Measurements from ENCODE around the gene TACC2.

TACC2 gene

DNA sequence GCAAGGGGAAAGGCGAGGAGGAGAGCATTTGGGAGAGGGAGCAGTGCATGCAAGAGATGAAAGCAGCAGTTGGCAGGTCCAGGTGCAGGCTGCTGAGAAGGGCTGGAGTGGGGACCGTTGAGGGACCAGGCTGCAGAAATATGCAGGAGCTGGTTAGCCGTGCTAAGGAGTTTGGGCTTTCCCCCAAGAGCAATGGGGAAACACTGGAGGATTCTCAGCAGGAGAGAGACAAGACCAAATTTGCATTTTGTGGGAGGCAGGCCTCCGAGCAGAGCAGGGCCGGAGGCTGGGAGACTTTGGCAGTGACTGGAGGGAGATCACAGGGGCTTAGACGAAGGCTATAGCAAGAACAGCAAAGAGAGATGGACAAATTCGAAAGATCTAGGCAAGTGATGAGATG lies 293.9 kb downstream of the TACC2 start:
- DNase-seq: no peak

- DNase-seq: no peak
Measured at GRCh38 chr10:122285506-122286444, 296.8 kb downstream of the TACC2 start.

- no peak for DNase-seq
Measured at GRCh38 chr10:122286867-122287266, 297.9 kb downstream of the TACC2 start.

DNA sequence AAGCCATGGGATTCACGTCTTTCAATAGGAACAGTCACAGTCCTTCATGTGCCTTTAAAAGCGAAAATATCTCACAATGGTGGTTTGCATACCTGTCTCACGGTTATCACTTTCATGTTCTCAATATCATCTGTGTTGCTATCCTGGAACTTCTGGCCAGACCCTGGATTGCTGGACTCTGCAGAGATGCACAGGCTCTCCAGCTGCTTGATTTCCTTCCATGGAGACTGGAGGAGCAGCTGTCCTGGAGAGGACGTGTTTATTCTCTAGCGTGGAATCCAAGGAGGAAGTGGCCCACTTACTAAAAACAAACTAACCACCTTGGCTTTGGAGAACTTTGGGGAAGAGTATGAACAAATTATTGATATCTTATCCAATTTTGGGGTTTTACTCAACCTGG lies 298.6 kb downstream of the TACC2 start:
- no peak for DNase-seq

- no peak for DNase-seq
Measured at GRCh38 chr10:122288262-122288661, 299.3 kb downstream of the TACC2 start.

- DNase-seq: no peak
Measured at GRCh38 chr10:122288917-122289316, 300.0 kb downstream of the TACC2 start.

GRCh38 chr10:122290334-122290733 lies 301.4 kb downstream of the TACC2 start:
- no peak for DNase-seq

DNA sequence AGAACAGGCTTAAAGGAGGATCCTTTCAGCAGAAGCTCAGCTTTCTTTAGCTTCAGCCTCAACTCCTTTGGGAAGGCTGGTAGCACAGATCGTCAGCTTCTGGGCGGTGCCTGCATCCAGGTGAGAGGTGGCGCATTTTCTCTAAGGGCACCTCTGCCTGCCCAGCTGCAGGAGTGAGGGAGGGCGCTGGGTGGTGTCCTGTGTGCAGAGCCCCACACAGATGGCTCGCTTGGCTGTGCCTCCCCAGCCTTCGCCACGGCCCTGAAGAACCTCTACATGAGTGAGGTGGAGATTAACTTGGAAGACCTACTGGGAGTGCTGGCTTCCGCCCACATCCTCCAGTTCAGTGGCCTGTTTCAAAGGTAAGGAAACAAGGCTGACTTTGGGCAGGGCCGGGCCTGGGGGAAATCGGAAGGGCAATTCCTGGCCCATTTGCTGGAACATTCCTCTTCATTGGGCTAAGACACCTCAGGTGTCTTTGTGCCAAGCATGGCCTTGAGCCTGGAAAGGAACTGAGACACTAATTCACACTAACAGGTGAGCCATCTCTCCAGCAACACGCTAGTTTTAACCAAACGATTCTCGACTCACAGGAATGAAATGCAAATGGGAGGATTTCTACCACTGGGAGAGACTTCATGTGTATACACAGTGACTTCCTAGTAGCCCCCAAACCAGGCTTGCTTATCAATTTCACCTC lies 302.0 kb downstream of the TACC2 start:
- no peak for DNase-seq

DNA sequence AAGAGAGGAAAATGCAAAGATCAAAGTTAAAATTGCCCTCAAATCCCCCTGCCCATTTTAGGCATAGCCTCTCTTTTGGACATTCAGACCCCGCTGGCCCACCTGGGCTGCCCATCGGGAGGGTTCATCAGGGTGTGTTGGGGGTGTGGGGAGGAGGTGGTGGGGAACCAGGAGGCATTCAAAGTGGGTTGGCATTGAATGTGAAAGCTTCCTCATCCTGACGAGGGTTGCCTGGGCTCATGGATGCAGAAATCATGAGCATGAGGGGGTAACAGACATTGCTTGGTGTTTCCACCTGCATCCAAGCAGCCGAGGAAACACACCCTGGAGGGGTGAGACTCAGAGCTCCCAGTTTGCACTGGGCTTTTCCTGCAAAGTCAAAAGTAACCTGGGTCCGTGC lies 302.8 kb downstream of the TACC2 start:
- no peak for DNase-seq

DNA sequence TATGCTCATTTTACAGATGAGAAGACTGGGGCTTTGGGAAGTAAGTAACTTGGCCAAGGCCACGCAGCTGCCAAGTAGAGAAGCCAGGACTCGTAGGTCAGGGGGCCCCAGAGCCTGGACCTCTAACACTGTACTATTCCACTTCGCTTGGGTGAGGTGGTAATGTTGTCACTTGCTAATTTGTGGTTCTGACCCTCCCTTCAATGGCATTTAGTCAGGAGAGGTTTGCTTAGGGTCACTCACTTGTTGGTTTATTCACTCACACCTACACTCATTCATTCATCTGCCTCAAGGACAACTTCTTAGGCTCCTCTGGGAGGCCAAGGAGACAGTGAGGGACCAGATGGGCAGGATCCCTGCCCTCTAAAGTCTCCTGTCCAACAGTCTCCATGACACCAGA lies 303.4 kb downstream of the TACC2 start:
- DNase-seq: no peak

DNA sequence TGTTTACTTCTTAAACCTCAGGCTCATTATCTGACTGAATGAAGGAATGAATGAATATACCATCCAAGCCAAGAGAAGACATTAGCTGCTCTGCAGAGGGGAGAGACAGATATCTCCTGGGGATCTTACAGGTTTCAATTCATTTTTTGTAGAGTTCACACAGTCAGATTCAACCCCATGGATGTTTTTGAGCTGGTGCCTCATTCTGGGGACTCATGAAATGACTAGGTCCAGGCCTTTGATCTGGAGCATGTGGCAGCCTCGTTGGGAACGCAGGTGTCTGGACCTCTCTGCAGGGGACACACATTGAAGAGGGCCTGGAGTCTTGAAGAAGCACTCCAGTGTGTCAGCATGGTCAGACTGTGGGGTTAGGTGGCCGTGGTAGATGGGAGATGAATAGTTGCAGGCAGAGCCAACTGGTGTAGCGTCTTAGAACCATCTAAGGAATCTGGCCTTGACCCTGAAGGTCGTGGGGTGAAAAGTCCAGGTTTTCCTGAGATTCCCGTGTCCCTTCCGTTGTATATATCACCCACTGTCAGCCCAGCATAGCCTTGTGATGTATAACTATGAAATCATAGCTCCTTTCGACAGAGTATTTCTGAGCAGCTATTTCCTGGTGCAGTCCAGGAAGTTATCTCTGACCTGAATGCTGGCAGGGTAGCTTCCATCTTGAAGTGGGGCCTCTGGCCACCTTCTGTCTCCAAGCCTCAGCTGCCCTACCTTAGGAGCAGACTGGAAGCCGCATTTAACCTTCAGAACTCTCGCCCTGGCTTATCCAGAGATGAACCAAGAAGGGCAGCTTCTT lies 304.4 kb downstream of the TACC2 start:
- DNase-seq: no peak

DNA sequence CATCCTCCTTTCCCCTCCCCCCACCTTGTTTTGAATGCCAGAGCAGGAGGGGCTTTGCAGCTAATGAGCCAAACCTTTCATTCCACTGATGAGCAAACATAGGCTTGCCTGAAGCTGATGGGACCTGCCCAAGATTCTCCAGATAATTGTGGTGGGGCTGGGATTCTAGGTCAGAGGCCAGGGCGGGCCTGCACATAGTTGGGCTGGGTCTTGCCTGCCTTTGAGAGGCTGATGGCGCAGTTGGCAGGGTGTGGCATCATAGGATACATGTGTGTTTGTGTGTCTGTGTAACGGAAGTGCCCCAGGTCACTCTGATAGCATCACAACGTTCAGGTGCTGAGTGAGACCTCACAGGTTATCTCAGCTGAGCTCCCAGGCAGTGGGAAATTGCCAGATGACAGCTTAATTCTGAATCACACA lies 305.0 kb downstream of the TACC2 start:
- DNase-seq: no peak

- DNase-seq: no peak
Measured at GRCh38 chr10:122294511-122295450, 305.8 kb downstream of the TACC2 start.

- no peak for DNase-seq
Measured at GRCh38 chr10:122295451-122295809, 306.5 kb downstream of the TACC2 start.

DNA sequence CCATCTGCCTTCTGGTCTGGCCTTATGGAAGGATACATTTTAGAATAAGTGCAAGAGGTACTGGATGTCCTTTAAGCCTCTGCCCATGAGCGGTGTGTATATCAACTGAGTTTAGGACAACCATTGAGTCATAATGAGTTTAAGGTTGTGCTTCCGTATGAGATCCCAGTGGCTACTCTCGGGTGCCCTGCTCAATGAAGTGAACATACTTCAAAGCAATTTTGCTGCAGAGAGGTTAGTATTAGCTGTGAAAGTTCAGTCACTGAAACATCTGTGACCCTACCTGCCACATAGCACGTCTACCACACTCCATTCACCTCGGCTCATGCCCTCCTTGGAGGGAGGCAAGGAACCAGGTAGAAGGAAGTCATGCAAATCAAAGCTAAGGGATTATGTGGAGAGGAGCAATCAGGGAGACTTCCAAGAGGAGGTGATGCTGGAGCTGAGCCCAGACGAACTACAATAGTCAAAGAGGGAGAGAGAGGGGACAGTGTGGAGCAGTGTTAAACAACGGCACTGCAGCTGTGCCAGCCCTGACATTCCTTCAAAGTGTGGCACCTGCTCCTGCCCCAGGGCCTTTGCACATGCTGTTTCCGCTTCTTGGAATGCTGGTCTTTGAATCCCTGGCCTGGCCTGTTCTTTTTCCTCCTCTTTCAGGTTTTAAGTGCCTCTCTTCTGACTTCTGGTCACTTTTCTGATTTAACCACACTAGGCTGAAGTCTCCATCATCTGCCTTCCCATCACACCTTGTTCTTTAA lies 307.6 kb downstream of the TACC2 start:
- no peak for DNase-seq

DNA sequence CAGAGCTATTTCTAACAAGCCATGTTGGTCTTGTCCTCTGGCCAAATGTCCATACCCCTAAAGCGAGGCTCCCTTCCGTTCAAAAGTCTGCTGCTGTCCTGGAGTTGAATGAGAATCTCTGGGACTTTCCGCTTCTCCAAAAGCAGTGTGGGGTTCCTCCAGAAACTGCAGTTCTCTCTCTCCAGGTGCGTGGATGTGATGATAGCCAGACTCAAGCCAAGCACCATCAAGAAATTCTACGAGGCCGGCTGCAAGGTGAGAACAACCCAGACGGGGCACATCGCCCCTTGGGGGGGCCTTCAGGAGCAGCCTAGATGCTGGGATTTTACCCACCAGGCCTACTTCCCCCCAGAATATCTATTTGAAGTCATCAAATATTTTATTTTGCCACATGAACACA lies 308.6 kb downstream of the TACC2 start:
- no peak for DNase-seq

- no peak for DNase-seq
Measured at GRCh38 chr10:122298206-122298597, 309.2 kb downstream of the TACC2 start.

DNA sequence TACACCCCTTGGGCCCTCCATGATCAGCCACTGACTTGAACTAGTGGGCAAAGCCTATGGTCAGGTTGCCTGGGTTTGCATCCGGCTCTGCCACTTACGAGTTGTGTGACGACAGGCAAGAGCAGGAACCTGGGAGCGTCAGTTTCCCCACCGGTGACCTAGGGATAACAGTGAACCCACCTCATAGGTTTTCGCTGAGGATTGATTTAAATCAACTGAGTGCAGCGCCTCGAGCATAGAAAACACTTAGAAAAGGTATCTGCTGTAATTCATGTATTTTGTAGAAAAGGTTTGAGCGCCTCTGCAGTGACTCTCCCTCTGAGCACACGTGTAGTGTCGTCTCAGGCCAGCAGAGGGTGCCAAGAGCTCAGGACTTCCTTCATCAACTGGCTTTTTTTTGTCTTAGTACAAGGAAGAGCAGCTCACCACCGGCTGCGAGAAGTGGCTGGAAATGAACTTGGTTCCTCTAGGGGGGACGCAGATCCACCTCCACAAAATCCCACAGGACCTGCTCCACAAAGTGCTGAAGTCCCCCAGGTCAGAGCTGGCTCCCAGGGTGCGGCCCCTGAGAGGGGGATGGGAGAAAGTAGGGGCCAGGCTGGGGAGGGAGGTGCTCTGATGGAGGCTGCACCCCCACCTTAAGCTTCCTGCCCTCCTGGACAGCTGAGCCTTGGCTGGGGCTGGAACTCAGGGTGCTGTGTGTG lies 309.8 kb downstream of the TACC2 start:
- DNase-seq: peak; percentile 40

DNA sequence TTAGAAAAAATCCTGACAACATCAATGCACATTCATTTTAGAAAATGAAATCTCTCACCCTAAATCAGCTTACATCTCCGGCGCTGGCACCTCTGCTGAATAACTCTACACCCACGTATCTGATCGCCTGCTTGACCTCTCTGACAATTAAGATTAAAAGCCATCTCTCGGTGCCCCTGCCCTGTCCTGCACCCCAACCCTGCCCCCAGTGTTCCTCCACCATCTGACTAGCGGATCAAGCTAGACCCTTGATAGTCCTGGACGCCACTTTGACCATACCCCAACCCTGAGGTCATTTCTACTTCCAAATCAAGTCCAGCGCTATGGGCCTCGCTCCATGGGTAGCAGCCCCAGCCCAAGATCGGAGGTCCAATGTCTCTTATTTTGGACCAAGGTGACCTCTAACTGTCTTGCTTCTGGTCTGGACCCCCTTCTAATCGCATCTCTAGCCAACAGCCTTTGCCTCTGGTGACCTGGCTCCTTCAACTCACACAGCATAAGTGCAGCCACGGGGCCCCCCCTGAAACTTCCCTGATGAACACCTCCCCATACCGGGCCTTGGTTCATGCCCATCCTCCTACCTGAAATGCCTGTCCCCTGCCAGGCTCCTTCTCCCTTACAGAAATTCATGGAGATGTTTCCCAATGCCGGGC lies 310.6 kb downstream of the TACC2 start:
- DNase-seq: no peak
